ENCODE data around the gene POU2F3. TPM values are rescaled to one million over a fixed set of nuclear protein-coding genes. Genes with fewer than 3 reads are reported as not detected.

The POU2F3 gene
- total RNA-seq, 4 donors from 2014 or later, result 1.1 to 2.9 (median 1.5) TPM; not detected in 1

DNA sequence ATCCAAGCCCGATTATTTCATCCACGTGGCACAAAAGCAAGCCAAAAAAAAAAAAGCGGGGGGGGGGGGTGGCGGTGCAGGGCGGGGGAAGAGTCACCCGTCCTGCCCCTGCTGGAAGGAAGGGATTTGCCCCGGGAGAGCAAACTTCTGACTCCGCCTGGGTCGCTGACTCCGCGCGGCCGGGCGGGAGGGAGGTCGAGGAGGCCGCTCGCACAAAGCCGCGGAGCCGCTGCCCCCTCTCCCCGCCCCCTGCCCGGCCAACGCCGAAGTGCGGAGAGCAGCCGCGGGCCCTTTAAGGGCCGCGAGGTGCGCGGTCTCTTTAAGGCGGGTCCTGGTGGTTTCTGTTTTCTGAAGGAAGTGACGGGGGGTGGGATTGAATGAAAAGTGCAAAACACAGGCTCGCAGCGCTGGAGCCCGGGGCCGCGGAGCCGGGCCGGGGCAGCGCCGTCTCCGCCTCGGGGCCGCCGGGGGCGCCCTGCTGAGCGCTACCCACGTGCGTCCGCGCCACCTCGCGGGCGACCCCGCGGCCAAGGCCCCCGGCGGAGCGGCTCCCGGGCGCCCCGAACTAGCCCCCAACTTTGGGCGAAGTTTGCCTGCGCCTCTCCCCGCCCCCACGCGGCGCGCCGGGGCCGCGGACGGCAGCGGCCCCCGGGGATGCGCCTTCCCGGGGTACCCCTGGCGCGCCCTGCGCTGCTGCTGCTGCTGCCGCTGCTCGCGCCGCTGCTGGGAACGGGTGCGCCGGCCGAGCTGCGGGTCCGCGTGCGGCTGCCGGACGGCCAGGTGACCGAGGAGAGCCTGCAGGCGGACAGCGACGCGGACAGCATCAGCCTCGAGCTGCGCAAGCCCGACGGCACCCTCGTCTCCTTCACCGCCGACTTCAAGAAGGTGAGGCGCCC lies 29.1 kb upstream of the POU2F3 start, which contains the start of gene OAF:
OAF (plus strand) TSS at position 407 of the 896 bp plus-strand sequence; CDS start at position 655, 248 bp downstream.
- Histone ChIP-seq H3K4me1 (peaks cover 33 to 91% (median 37%) of the 10 kb centered on the region in 3 donors), H3K27me3 (peaks cover 0 to 5% (median 0%) of the 10 kb centered on the region in 4 donors), H3K4me3 (peak within 1 kb of the TSS; percentile 64 to 92 (median 76)), H3K36me3 (peaks cover 0 to 11% (median 0%) of the 10 kb centered on the region in 3 donors), H3K9me3 (no peaks in the 10 kb centered on the region), H3K27ac (peak within 1 kb of the TSS; percentile 79 to 90 (median 84))
- peak in 2 of 4 donors; percentile 61 to 66 for TF ChIP-seq POLR2A (IDR thresholded peaks at IDR 0.05)
- TF ChIP-seq, protein P1, sequence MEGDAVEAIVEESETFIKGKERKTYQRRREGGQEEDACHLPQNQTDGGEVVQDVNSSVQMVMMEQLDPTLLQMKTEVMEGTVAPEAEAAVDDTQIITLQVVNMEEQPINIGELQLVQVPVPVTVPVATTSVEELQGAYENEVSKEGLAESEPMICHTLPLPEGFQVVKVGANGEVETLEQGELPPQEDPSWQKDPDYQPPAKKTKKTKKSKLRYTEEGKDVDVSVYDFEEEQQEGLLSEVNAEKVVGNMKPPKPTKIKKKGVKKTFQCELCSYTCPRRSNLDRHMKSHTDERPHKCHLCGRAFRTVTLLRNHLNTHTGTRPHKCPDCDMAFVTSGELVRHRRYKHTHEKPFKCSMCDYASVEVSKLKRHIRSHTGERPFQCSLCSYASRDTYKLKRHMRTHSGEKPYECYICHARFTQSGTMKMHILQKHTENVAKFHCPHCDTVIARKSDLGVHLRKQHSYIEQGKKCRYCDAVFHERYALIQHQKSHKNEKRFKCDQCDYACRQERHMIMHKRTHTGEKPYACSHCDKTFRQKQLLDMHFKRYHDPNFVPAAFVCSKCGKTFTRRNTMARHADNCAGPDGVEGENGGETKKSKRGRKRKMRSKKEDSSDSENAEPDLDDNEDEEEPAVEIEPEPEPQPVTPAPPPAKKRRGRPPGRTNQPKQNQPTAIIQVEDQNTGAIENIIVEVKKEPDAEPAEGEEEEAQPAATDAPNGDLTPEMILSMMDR (IDR thresholded peaks at IDR 0.05), result peak in 5 of 6 experiments; percentile 15 to 31 (median 27)
- 0 to 1% methylated on average over 4 to 18 of the region's 108 CpGs for WGBS, 2 donors
- intact Hi-C loops (cut with DNase I), result no loop called here
- DNase-seq, result no peak

DNA sequence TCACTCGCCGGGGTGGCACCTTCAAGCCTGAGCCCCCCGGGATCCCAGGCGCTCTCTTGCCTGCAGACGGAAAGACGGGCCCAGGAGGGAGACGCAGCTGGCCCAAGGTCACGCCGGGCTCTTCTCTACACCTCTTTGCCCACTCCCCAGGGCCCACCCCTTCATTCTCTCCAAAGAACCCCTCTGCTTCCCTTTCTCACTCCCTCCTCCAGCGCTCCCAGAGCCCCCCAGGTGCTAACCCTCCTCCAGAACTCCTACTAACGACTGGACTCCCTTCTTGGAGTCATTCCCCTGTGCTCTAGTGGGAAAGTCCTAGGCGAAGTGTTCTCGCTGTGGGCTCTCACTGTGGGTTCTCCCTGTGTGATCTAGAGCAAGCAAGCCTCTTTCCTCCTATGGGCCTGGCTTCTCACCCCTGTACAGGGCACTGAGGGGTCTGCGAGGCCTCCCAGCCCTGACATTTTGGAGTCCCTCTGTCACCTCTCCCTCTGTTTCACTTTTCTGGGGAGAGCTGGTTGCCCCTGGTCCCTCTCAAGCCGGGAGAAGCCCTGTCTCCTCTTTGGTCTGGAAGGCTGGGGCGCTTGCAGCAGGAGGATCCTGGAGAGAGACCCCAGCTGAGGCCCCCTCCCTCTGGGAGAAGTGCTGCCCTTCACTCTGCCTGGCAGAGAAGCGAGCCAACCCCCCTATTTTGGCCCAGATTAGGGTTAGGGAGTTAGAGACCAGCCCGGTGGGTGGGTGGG lies 28.2 kb upstream of the POU2F3 start:
- Histone ChIP-seq H3K9me3 (no peaks in the 10 kb centered on the region), H3K27me3 (peaks cover 0 to 5% (median 0%) of the 10 kb centered on the region in 4 donors), H3K4me3 (peak overlapping the region; percentile 64 to 92 (median 76)), H3K4me1 (peaks cover 33 to 95% (median 44%) of the 10 kb centered on the region in 3 donors), H3K27ac (peak overlapping the region; percentile 79 to 90 (median 84)), H3K36me3 (peaks cover 0 to 11% (median 0%) of the 10 kb centered on the region in 3 donors)
- TF ChIP-seq POLR2A (IDR thresholded peaks at IDR 0.05), result no peak
- TF ChIP-seq, protein P1 (IDR thresholded peaks at IDR 0.05), result no peak
- DNase-seq, result no peak
- intact Hi-C loops (cut with DNase I), result no loop called here
- WGBS, 2 donors, result 12 to 13% methylated on average over 12 to 13 of the region's 18 CpGs

DNA sequence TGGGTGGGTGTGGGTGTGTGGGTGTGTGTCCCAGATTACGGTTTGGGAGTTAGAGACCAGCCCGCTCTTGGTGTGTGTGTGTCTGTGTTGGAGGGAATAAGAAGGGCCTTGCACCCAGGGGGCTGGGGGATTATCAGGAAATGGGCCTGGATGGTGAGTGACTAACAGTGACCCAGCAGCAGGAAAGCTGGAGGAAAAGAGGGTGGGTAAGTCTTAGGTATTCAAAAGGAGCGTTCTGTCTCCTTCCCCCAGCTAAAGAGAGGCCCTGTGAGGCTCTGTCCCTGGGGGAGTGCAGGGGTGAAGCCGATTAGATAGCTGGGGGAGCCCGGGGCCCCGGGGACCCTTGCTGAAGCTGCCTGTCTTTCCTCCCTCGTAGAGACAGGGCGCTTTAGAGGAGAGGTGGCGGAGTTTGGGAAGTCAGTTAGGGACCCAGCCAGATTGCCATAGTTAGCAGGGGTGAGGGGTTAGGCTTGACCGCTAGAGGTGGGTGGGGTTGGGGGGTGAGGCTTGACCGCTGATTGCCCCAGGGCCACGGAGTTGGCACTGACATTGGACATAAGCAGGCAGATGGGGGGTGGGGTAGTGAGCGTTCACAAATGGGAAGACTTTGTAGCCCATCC lies 27.6 kb upstream of the POU2F3 start:
- 46 to 55% methylated on average over 10 to 12 of the region's 13 CpGs for WGBS, 2 donors
- H3K27me3 ChIP-seq, result peaks cover 0 to 5% (median 0%) of the 10 kb centered on the region in 4 donors
- H3K4me3 ChIP-seq, result peak overlapping the region; percentile 64 to 92 (median 76)
- H3K27ac ChIP-seq, result peak overlapping the region; percentile 79 to 90 (median 84)
- TF ChIP-seq POLR2A (IDR thresholded peaks at IDR 0.05), result no peak
- TF ChIP-seq, protein P1 (IDR thresholded peaks at IDR 0.05), result no peak
- H3K4me1 ChIP-seq, result peaks cover 33 to 95% (median 44%) of the 10 kb centered on the region in 3 donors
- intact Hi-C loops (cut with DNase I), result no loop called here
- H3K36me3 ChIP-seq, result peaks cover 0 to 11% (median 0%) of the 10 kb centered on the region in 3 donors
- no peaks in the 10 kb centered on the region for H3K9me3 ChIP-seq
- DNase-seq, result no peak

DNA sequence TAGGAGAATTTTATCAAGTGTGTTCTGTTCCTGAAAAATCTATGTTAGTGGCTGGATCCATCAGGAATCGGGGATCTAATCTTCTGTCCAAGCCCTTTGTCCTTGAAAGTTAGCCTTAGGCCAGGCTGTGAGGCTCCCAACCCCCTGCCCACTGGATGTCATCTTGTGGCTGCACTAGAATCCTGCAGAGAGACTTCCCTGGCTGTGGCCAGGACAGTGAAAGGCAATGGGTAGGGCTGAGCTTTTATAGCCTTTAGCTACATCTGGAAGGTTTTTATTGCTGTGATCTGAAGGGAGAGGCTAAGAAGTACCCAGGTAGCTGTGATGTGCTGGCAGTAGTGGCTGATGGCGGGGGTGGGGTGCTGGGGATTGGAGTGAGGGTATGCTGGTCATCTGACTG lies 27.0 kb upstream of the POU2F3 start:
- H3K4me1 ChIP-seq, result peaks cover 35 to 95% (median 49%) of the 10 kb centered on the region in 3 donors
- H3K27ac ChIP-seq, result peak overlapping the region in 3 of 4 donors; percentile 80 to 90 (median 89)
- 88% methylated on average over 2 of the region's 2 CpGs; no CpG with 5 or more reads in 1 of the 2 donors for WGBS, 2 donors
- H3K36me3 ChIP-seq, result peaks cover 0 to 11% (median 0%) of the 10 kb centered on the region in 3 donors
- intact Hi-C loops (cut with DNase I), result no loop called here
- TF ChIP-seq POLR2A (IDR thresholded peaks at IDR 0.05), result no peak
- TF ChIP-seq, protein P1 (IDR thresholded peaks at IDR 0.05), result no peak
- H3K4me3 ChIP-seq, result peak overlapping the region in 3 of 4 donors; percentile 64 to 92 (median 85)
- no peak for DNase-seq
- H3K27me3 ChIP-seq, result peaks cover 0 to 5% (median 0%) of the 10 kb centered on the region in 4 donors
- H3K9me3 ChIP-seq, result no peaks in the 10 kb centered on the region

All from esophagus squamous epithelium (tissue), 5 donors.